Panc1 (cell line): ENCODE data around the gene SLC25A41.

Source experiments
- CTCF ChIP-seq: fragments of 450-650 bp; IDR thresholded peaks from 2 replicates; pipeline ENCODE4 v1.5.1; 2017; ENCODE audit warnings: mild to moderate bottlenecking
- POLR2AphosphoS5 ChIP-seq: IDR thresholded peaks from 2 replicates; pipeline ENCODE4 v1.6.1; 2012; ENCODE audit warnings: mild to moderate bottlenecking, low read depth, low read length, moderate library complexity
- TCF7L2 ChIP-seq: IDR thresholded peaks from 2 replicates; pipeline ENCODE4 v1.6.1; 2011; ENCODE audit warnings: mild to moderate bottlenecking, low read depth, low read length, inconsistent platforms
- TF ChIP-seq, protein P1 (sequence below), 2 experiments: IDR thresholded peaks; 2 replicates each; pipeline ENCODE4 v1.6.1; 2011 to 2012; ENCODE audit warnings: low read depth in 2 of 2, control low read depth in 1 of 2, low read length in 1 of 2, mild to moderate bottlenecking in 1 of 2, moderate library complexity in 1 of 2; ENCODE audit not compliant: insufficient read depth in 1 of 2

DNA sequence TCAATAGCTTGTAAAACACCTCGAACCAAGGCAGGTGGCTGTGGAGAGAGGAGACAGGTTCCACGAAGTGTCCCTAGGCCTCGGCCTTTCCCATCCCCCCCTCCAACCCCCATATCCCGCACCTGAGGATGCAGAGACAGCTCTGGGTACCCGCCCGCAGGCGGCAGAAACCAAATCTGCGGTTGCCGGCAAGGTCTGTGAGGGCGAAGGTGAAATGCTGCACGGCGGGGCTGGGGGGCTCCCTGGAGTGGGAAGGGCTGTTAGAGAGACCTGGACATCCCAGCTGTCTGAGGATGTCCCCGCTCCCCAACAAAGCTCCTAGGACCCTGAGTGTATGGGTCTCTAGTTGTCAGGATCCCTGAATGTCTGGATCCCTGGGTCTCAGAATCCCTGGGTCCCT, 45.3 kb upstream of the SLC25A41 start:
- TF ChIP-seq CTCF: no peak
- TF ChIP-seq, protein P1, sequence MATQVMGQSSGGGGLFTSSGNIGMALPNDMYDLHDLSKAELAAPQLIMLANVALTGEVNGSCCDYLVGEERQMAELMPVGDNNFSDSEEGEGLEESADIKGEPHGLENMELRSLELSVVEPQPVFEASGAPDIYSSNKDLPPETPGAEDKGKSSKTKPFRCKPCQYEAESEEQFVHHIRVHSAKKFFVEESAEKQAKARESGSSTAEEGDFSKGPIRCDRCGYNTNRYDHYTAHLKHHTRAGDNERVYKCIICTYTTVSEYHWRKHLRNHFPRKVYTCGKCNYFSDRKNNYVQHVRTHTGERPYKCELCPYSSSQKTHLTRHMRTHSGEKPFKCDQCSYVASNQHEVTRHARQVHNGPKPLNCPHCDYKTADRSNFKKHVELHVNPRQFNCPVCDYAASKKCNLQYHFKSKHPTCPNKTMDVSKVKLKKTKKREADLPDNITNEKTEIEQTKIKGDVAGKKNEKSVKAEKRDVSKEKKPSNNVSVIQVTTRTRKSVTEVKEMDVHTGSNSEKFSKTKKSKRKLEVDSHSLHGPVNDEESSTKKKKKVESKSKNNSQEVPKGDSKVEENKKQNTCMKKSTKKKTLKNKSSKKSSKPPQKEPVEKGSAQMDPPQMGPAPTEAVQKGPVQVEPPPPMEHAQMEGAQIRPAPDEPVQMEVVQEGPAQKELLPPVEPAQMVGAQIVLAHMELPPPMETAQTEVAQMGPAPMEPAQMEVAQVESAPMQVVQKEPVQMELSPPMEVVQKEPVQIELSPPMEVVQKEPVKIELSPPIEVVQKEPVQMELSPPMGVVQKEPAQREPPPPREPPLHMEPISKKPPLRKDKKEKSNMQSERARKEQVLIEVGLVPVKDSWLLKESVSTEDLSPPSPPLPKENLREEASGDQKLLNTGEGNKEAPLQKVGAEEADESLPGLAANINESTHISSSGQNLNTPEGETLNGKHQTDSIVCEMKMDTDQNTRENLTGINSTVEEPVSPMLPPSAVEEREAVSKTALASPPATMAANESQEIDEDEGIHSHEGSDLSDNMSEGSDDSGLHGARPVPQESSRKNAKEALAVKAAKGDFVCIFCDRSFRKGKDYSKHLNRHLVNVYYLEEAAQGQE (IDR thresholded peaks at IDR 0.05; ENCODE audit: insufficient read depth in 1 of 2, low read depth in 2 of 2, low read length in 1 of 2): no peak
- TF ChIP-seq POLR2AphosphoS5: no peak
- TF ChIP-seq TCF7L2: no peak
